Transverse colon (tissue), 4 donors: ENCODE results near the gene SOHLH2. TPM values are rescaled to one million over a fixed set of nuclear protein-coding genes. Genes with fewer than 3 reads are reported as not detected.

Experiments used
- DNase-seq: peaks from one replicate; pipeline ENCODE4 v3.0.0-alpha.2; 2019
- H3K27ac ChIP-seq, 4 donors: fragments of 200-600 bp; sonication (generic); 2 replicates each; pipeline ENCODE4 v1.5.1; 2016 to 2018; ENCODE audit warnings: inconsistent platforms in 4 of 4
- H3K27me3 ChIP-seq: fragments of 200-600 bp; sonication (generic); 2 replicates; pipeline ENCODE4 v1.5.1; 2017; ENCODE audit warnings: inconsistent platforms
- H3K36me3 ChIP-seq, 4 donors: fragments of 200-600 bp; sonication (generic); 2 replicates each; pipeline ENCODE4 v1.5.1; 2017 to 2019; ENCODE audit warnings: inconsistent platforms in 4 of 4
- H3K4me1 ChIP-seq, 4 donors: fragments of 200-600 bp; sonication (generic); 2 replicates each; pipeline ENCODE4 v1.5.1; 2017 to 2020; ENCODE audit warnings: inconsistent platforms in 4 of 4
- H3K4me3 ChIP-seq, 4 donors: fragments of 200-600 bp; sonication (generic); 1 replicate in 1 of 4; 2 replicates in 3 of 4; pipeline versions ENCODE4 v1.5.1 to v1.6.1; 2017 to 2019; ENCODE audit warnings: inconsistent platforms in 4 of 4
- H3K9me3 ChIP-seq, 2 donors: fragments of 200-600 bp; sonication (generic); 2 replicates each; pipeline ENCODE4 v1.5.1; 2017 to 2019; ENCODE audit warnings: inconsistent platforms in 2 of 2
- CTCF ChIP-seq, 5 experiments: fragments of 200-600 bp in 3 of 5; fragments of 450-650 bp in 2 of 5; sonication (generic) in 3 of 5; IDR thresholded peaks; 1 replicate in 2 of 5; 2 replicates in 3 of 5; pipeline ENCODE4 v1.5.1; 2016 to 2017; ENCODE audit warnings: antibody characterized with exemption in 5 of 5, inconsistent platforms in 3 of 5, mild to moderate bottlenecking in 2 of 5, moderate library complexity in 1 of 5
- EP300 ChIP-seq: sonication (generic); formaldehyde crosslinking; IDR thresholded peaks from one replicate; pipeline ENCODE4 v1.6.1; 2017; ENCODE audit warnings: antibody characterized with exemption, low read depth
- POLR2A ChIP-seq: fragments of 450-650 bp; IDR thresholded peaks from one replicate; pipeline ENCODE4 v1.6.1; 2016; ENCODE audit warnings: antibody characterized with exemption, mild to moderate bottlenecking, moderate library complexity
- POLR2AphosphoS5 ChIP-seq, 3 donors: sonication (generic); formaldehyde crosslinking; IDR thresholded peaks; one replicate each; pipeline ENCODE4 v1.6.1; 2016; ENCODE audit warnings: antibody characterized with exemption in 3 of 3
- WGBS, 2 donors: methylation state at CpG; one replicate each; pipeline ENCODE4 v1.1.5; 2018; ENCODE audit warnings: low coverage in 1 of 2; 5-methylcytosine and 5-hydroxymethylcytosine counted together
- in situ Hi-C, 4 donors: fragments of 200-750 bp; cut with MboI; loops; one replicate each; pipeline versions ENCODE4 v1.15.0 to v1.15.1; 2017; ENCODE audit warnings: low sequenced_read_pairs in 3 of 4, low pct_ligation_motif_present in 1 of 4, low pct_unique_long_range_greater_than_20kb in 1 of 4
- intact Hi-C: fragments of 100-400 bp; cut with DNase I; formaldehyde crosslinking; loops from one replicate; pipeline ENCODE4 v1.15.1; 2023; ENCODE audit warnings: low total_unique reads
- total RNA-seq, 4 donors: library from RNA; depleted of rRNA; stranded (reverse); fragments of >200 nt; gene quantifications; one replicate each; pipeline ENCODE4 v1.1.0, GENCODE V29; 2016

SOHLH2 gene
- total RNA-seq, 4 donors from 2014 or later = 0.27 TPM; not detected in 3

GRCh38 chr13:36157480-36157879, 56.9 kb downstream of the SOHLH2 start:
- Histone ChIP-seq H3K4me1 (peaks cover 0 to 3% (median 0%) of the 10 kb centered on the region in 4 donors), H3K36me3 (no peaks in the 10 kb centered on the region), H3K27ac (no peak overlapping the region), H3K27me3 (peaks cover 6% of the 10 kb centered on the region), H3K4me3 (no peak overlapping the region), H3K9me3 (no peaks in the 10 kb centered on the region)
- TF ChIP-seq POLR2AphosphoS5 (IDR thresholded peaks at IDR 0.05) = no peak
- DNase-seq = no peak
- in situ Hi-C loops (no loop called here), intact Hi-C loops (no loop called here)
- WGBS, 2 donors = 30 to 60% methylated on average over 1 of the region's 1 CpG

GRCh38 chr13:36154567-36155291, 59.6 kb downstream of the SOHLH2 start:
- H3K27ac ChIP-seq = no peak overlapping the region
- intact Hi-C loops (no loop called here), in situ Hi-C loops (no loop called here)
- peaks cover 6% of the 10 kb centered on the region for H3K27me3 ChIP-seq
- peak overlapping the region in 1 of 4 donors; percentile 27 for H3K4me3 ChIP-seq
- no peak for DNase-seq
- no peak for TF ChIP-seq EP300
- H3K36me3 ChIP-seq = no peaks in the 10 kb centered on the region
- WGBS, 2 donors = 32% methylated on average over 35 of the region's 35 CpGs; no CpG with 5 or more reads in 1 of the 2 donors
- H3K4me1 ChIP-seq = peaks cover 0 to 3% (median 0%) of the 10 kb centered on the region in 4 donors
- no peaks in the 10 kb centered on the region for H3K9me3 ChIP-seq

- WGBS, 2 donors = 86% methylated on average over 1 of the region's 1 CpG; no CpG with 5 or more reads in 1 of the 2 donors
- Histone ChIP-seq H3K4me3 (no peak overlapping the region), H3K27me3 (peaks cover 6% of the 10 kb centered on the region), H3K36me3 (no peaks in the 10 kb centered on the region), H3K27ac (no peak overlapping the region), H3K9me3 (no peaks in the 10 kb centered on the region), H3K4me1 (peaks cover 0 to 3% (median 0%) of the 10 kb centered on the region in 4 donors)
- DNase-seq = no peak
- intact Hi-C loops (no loop called here), in situ Hi-C loops (no loop called here)
- TF ChIP-seq POLR2A = no peak
- TF ChIP-seq EP300 = no peak
- TF ChIP-seq POLR2AphosphoS5 (IDR thresholded peaks at IDR 0.05) = no peak
- no peak for TF ChIP-seq CTCF (IDR thresholded peaks at IDR 0.05)
Measured at GRCh38 chr13:36151591-36151990, 62.8 kb downstream of the SOHLH2 start.

GRCh38 chr13:36148446-36148845, 65.9 kb downstream of the SOHLH2 start:
- Histone ChIP-seq H3K4me3 (no peak overlapping the region), H3K9me3 (peaks cover 0 to 6% of the 10 kb centered on the region in 2 donors), H3K36me3 (no peaks in the 10 kb centered on the region), H3K27ac (no peak overlapping the region), H3K27me3 (no peaks in the 10 kb centered on the region), H3K4me1 (no peaks in the 10 kb centered on the region)
- intact Hi-C loops (no loop called here), in situ Hi-C loops (no loop called here)
- no peak for DNase-seq
- TF ChIP-seq POLR2A (no peak), EP300 (no peak), POLR2AphosphoS5 (IDR thresholded peaks at IDR 0.05) (no peak), CTCF (IDR thresholded peaks at IDR 0.05) (no peak)
- 78 to 95% methylated on average over 1 of the region's 1 CpG for WGBS, 2 donors

- no peaks in the 10 kb centered on the region for H3K4me1 ChIP-seq
- H3K27me3 ChIP-seq = no peaks in the 10 kb centered on the region
- no peak overlapping the region for H3K4me3 ChIP-seq
- intact Hi-C loops (no loop called here), in situ Hi-C loops (no loop called here)
- TF ChIP-seq EP300 (no peak), POLR2AphosphoS5 (IDR thresholded peaks at IDR 0.05) (no peak), POLR2A (no peak), CTCF (IDR thresholded peaks at IDR 0.05) (no peak)
- no peak overlapping the region for H3K27ac ChIP-seq
- WGBS, 2 donors = 79 to 86% methylated on average over 3 of the region's 3 CpGs
- H3K9me3 ChIP-seq = peaks cover 0 to 6% of the 10 kb centered on the region in 2 donors
- DNase-seq = no peak
- H3K36me3 ChIP-seq = no peaks in the 10 kb centered on the region
Measured at GRCh38 chr13:36147330-36147729, 67.0 kb downstream of the SOHLH2 start.
